Stromal cell of bone marrow (primary cell): Measurements from ENCODE around the gene ZNF821.
"Not testable (repeated sequence)": the region's sequence is repeated elsewhere in the genome, so short reads cannot be mapped to it uniquely, and the experiment has no call there.

Source experiments
- DNase-seq: peaks from one replicate; pipeline ENCODE4 v3.0.0-alpha.2; 2012; ENCODE audit warnings: low read depth

The ZNF821 gene

GRCh38 chr16:71883849-71884638 lies at the start of gene ZNF821:
Gene ZNF821 (minus strand): TSS chr16:71884182. CDS start chr16:71879946, 4,236 bp downstream.
- DNase-seq = peak; percentile 31

GRCh38 chr16:71933017-71933416 lies 49.0 kb upstream of the ZNF821 start:
- DNase-seq = no peak

GRCh38 chr16:71931599-71931998 lies 47.6 kb upstream of the ZNF821 start:
- no peak for DNase-seq

GRCh38 chr16:71931001-71931400 lies 47.0 kb upstream of the ZNF821 start:
- DNase-seq = no peak

GRCh38 chr16:71930013-71930563 lies 46.1 kb upstream of the ZNF821 start:
- DNase-seq = no peak

- peak; percentile 44 for DNase-seq
These were observed 45.1 kb upstream of the ZNF821 start for GRCh38 chr16:71929048-71929447.

GRCh38 chr16:71927787-71928186 lies 43.8 kb upstream of the ZNF821 start:
- DNase-seq = no peak

- peak; percentile 43 for DNase-seq
These were observed 43.4 kb upstream of the ZNF821 start for GRCh38 chr16:71927383-71927782.

GRCh38 chr16:71924710-71925109 lies 40.7 kb upstream of the ZNF821 start:
- no peak for DNase-seq

GRCh38 chr16:71923941-71924690 lies 40.1 kb upstream of the ZNF821 start:
- DNase-seq = no peak

GRCh38 chr16:71920658-71921057 lies 36.7 kb upstream of the ZNF821 start:
- no peak for DNase-seq

GRCh38 chr16:71919035-71919434 lies 35.1 kb upstream of the ZNF821 start:
- no peak for DNase-seq

GRCh38 chr16:71917900-71918299 lies 33.9 kb upstream of the ZNF821 start:
- DNase-seq = peak; percentile 70

GRCh38 chr16:71916397-71916920 lies 32.5 kb upstream of the ZNF821 start:
- no peak for DNase-seq

GRCh38 chr16:71915350-71915749 lies 31.4 kb upstream of the ZNF821 start:
- no peak for DNase-seq

GRCh38 chr16:71914802-71915201 lies 30.8 kb upstream of the ZNF821 start:
- no peak for DNase-seq

GRCh38 chr16:71912534-71913275 lies 28.7 kb upstream of the ZNF821 start:
- no peak for DNase-seq

- DNase-seq = no peak
These were observed 27.1 kb upstream of the ZNF821 start for GRCh38 chr16:71911121-71911520.

- DNase-seq = not testable (repeated sequence)
These were observed 21.8 kb upstream of the ZNF821 start for GRCh38 chr16:71905765-71906164.

- no peak for DNase-seq
These were observed 20.3 kb upstream of the ZNF821 start for GRCh38 chr16:71904239-71904638.

GRCh38 chr16:71903608-71904007 lies 19.6 kb upstream of the ZNF821 start:
- DNase-seq = no peak
